ENCODE results near the gene C18orf63. TPM values are rescaled to one million over a fixed set of nuclear protein-coding genes. Genes with fewer than 3 reads are reported as not detected.
A peak's percentile ranks its signal among the peaks of the same experiment; 100 is the strongest.

C18orf63 gene
- total RNA-seq, 1 donor from 2014 or later = not detected

- H3K4me3 ChIP-seq (ENCODE audit: low read depth, low read length) = no peak overlapping the region
- DNase-seq (ENCODE audit: low read depth) = no peak
- TF ChIP-seq CTCF (conservative IDR thresholded peaks at IDR 0.05; ENCODE audit: low read depth, low read length) = no peak
These were observed 29.4 kb upstream of the C18orf63 start for GRCh38 chr18:74286106-74286855.

GRCh38 chr18:74286856-74287255, 28.8 kb upstream of the C18orf63 start:
- TF ChIP-seq CTCF (conservative IDR thresholded peaks at IDR 0.05; ENCODE audit: low read depth, low read length) = no peak
- H3K4me3 ChIP-seq (ENCODE audit: low read depth, low read length) = no peak overlapping the region
- no peak for DNase-seq (ENCODE audit: low read depth)

- no peak for DNase-seq (ENCODE audit: low read depth)
- H3K4me3 ChIP-seq (ENCODE audit: low read depth, low read length) = peak overlapping the region; percentile 35
- TF ChIP-seq CTCF (conservative IDR thresholded peaks at IDR 0.05; ENCODE audit: low read depth, low read length) = no peak
These were observed 27.6 kb upstream of the C18orf63 start for GRCh38 chr18:74288041-74288440.

- TF ChIP-seq CTCF (conservative IDR thresholded peaks at IDR 0.05; ENCODE audit: low read depth, low read length) = no peak
- H3K4me3 ChIP-seq (ENCODE audit: low read depth, low read length) = peak overlapping the region; percentile 35
- no peak for DNase-seq (ENCODE audit: low read depth)
These were observed 26.9 kb upstream of the C18orf63 start for GRCh38 chr18:74288730-74289129.

- TF ChIP-seq CTCF (conservative IDR thresholded peaks at IDR 0.05; ENCODE audit: low read depth, low read length) = no peak
- peak overlapping the region; percentile 35 for H3K4me3 ChIP-seq (ENCODE audit: low read depth, low read length)
- DNase-seq (ENCODE audit: low read depth) = no peak
These were observed 26.5 kb upstream of the C18orf63 start for GRCh38 chr18:74289137-74289536.

GRCh38 chr18:74290021-74290420, 25.6 kb upstream of the C18orf63 start:
- no peak for TF ChIP-seq CTCF (conservative IDR thresholded peaks at IDR 0.05; ENCODE audit: low read depth, low read length)
- H3K4me3 ChIP-seq (ENCODE audit: low read depth, low read length) = peak overlapping the region; percentile 86
- no peak for DNase-seq (ENCODE audit: low read depth)

Data from epithelial cell of proximal tubule (primary cell).